ENCODE results near the gene PAH. TPM values are rescaled to one million over a fixed set of nuclear protein-coding genes. Genes with fewer than 3 reads are reported as not detected.

Gene PAH
- polyA plus RNA-seq, 1 of the 3 experiments (the other 2 are of a cell fraction) = not detected

- DNase-seq = no peak
- 15% methylated on average over 2 of the region's 2 CpGs for WGBS (ENCODE audit: low lambda C conversion rate)
- no peaks in the 10 kb centered on the region for H3K9me2 ChIP-seq
- H3F3A ChIP-seq (replicated peaks; ENCODE audit: insufficient read depth) = no peaks in the 10 kb centered on the region
- H3K79me2 ChIP-seq (ENCODE audit: insufficient read depth) = no peaks in the 10 kb centered on the region
- POLR2A ChIA-PET = no interaction called here
- no peaks in the 10 kb centered on the region for H3K27me3 ChIP-seq (ENCODE audit: insufficient read depth)
- CTCF ChIA-PET = interaction anchor here (2.6 kb wide), 1 partner anchor 29 kb away, joined by 9 read pairs; no protein-coding TSS in a partner anchor
- no peaks in the 10 kb centered on the region for H4K20me1 ChIP-seq (ENCODE audit: insufficient read depth)
- H3K9ac ChIP-seq = no peak overlapping the region
- no peaks in the 10 kb centered on the region for H3K9me3 ChIP-seq
- H2AFZ ChIP-seq (ENCODE audit: low read depth) = no peak overlapping the region
- TF ChIP-seq, protein P1, sequence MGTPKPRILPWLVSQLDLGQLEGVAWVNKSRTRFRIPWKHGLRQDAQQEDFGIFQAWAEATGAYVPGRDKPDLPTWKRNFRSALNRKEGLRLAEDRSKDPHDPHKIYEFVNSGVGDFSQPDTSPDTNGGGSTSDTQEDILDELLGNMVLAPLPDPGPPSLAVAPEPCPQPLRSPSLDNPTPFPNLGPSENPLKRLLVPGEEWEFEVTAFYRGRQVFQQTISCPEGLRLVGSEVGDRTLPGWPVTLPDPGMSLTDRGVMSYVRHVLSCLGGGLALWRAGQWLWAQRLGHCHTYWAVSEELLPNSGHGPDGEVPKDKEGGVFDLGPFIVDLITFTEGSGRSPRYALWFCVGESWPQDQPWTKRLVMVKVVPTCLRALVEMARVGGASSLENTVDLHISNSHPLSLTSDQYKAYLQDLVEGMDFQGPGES (IDR thresholded peaks at IDR 0.05; ENCODE audit: low read depth, low read length) = no peak
- TF ChIP-seq PBX3 (IDR thresholded peaks at IDR 0.05) = no peak
- no peak for TF ChIP-seq SIN3A (IDR thresholded peaks at IDR 0.05; ENCODE audit: borderline replicate concordance, low read depth, low read length)
- no peak for TF ChIP-seq RXRA (IDR thresholded peaks at IDR 0.05; ENCODE audit: borderline replicate concordance, low read depth)
- TF ChIP-seq FOXJ3 (CRISPR knock-in tag; IDR thresholded peaks at IDR 0.05) = no peak
- TF ChIP-seq, protein P2, sequence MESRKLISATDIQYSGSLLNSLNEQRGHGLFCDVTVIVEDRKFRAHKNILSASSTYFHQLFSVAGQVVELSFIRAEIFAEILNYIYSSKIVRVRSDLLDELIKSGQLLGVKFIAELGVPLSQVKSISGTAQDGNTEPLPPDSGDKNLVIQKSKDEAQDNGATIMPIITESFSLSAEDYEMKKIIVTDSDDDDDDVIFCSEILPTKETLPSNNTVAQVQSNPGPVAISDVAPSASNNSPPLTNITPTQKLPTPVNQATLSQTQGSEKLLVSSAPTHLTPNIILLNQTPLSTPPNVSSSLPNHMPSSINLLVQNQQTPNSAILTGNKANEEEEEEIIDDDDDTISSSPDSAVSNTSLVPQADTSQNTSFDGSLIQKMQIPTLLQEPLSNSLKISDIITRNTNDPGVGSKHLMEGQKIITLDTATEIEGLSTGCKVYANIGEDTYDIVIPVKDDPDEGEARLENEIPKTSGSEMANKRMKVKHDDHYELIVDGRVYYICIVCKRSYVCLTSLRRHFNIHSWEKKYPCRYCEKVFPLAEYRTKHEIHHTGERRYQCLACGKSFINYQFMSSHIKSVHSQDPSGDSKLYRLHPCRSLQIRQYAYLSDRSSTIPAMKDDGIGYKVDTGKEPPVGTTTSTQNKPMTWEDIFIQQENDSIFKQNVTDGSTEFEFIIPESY (IDR thresholded peaks at IDR 0.05; ENCODE audit: borderline replicate concordance, low read depth) = no peak
- TF ChIP-seq SMC3 (IDR thresholded peaks at IDR 0.05; ENCODE audit: low read depth, low read length) = no peak
- TF ChIP-seq USF2 (IDR thresholded peaks at IDR 0.05; ENCODE audit: borderline replicate concordance, low read depth, low read length) = no peak
- TF ChIP-seq REST (IDR thresholded peaks at IDR 0.05; ENCODE audit: low read depth, low read length) = no peak
- no peaks in the 10 kb centered on the region for H3K36me3 ChIP-seq (replicated peaks in 1 of 2; ENCODE audit: control insufficient read depth in 1 of 2, insufficient read depth in 2 of 2, low read length in 1 of 2)
- no peak overlapping the region for H3K4me3 ChIP-seq (ENCODE audit: low read depth in 2 of 2, low read length in 1 of 2)
- H3K27ac ChIP-seq (ENCODE audit: low read depth in 2 of 2, low read length in 1 of 2) = no peak overlapping the region
- H3K4me2 ChIP-seq = no peak overlapping the region
- no peaks in the 10 kb centered on the region; a peak in 1 of 4 replicates for H3K4me1 ChIP-seq (ENCODE audit: control insufficient read depth in 1 of 2, insufficient read depth in 2 of 2, low read depth in 1 of 2, low read length in 1 of 2)
These were observed 4.8 kb downstream of the PAH start for GRCh38 chr12:102912258-102912657.

All from SK-N-SH (cell line).